ENCODE measurements around the gene ADA.
A peak's percentile ranks its signal among the peaks of the same experiment; 100 is the strongest.
"Not testable (repeated sequence)": the region's sequence is repeated elsewhere in the genome, so short reads cannot be mapped to it uniquely, and the experiment has no call there.

The ADA gene

DNA sequence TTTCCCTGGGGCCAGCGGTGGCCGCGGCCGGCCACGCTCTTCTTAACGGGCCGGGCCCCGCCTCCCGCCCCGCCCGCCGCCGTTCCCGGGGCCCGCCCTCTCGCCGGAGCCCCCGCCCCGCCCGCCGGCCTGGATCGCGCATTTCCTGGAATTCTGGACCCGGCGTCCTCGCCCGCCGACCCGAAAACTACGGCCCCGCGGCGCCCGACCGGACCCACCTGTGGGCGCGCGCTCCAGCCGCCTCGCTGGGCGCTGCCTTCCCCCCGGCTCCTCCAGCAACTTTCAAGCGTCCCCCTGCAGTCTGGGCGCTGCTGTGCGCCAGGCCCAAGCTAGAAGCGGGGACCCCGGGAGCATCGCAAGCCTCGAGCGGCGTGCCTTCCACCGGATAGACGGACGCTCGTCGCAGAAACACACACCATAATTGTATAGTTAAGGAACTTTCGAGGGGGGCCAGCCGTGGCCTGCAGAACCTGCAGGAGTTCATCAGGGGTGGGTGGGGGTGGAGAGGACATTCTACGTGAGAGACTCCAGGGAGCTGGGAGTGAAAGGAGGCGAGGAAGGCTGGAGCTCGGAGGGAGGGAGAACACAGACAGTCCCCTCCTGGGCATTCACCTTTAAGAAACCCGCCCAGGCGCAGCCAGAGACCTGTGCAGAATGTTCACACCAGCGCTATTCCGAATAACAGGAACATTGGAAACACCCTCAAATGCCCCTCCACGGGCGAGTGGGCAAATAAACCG, at the start of gene ADA:
TSS of gene ADA (minus strand) at position 16 of the 740 bp plus-strand sequence. CDS start 92 bp downstream, outside the sequence.
- DNase-seq: no peak

- DNase-seq: no peak
Measured at GRCh38 chr20:44700306-44700705, 48.8 kb upstream of the ADA start.

GRCh38 chr20:44698351-44698750, 46.9 kb upstream of the ADA start:
- DNase-seq: no peak

DNA sequence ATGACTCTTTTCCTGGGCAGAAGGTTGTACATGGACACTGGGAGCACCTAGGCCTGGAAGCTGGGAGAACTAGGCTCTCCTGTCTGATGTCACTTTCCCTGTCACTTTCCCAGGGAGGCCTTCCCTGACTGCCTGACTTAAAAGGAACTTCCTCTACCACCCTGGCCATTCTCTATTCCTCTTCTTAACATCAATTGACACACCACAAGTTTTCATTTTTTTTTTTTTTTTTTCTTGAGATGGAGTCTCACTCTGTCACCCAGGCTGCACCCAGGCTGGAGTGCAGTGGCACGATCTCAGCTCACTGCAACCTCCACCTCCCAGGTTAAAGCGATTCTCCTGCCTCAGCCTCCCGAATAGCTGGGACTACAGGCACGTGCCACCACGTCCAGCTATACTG, 45.5 kb upstream of the ADA start:
- not testable (repeated sequence) for DNase-seq

GRCh38 chr20:44696315-44696714, 44.8 kb upstream of the ADA start:
- no peak for DNase-seq

- no peak for DNase-seq
Measured at GRCh38 chr20:44695674-44696300, 44.3 kb upstream of the ADA start.

GRCh38 chr20:44695295-44695673, 43.8 kb upstream of the ADA start:
- no peak for DNase-seq

- no peak for DNase-seq
Measured at GRCh38 chr20:44694159-44694558, 42.7 kb upstream of the ADA start.

GRCh38 chr20:44693627-44694026, 42.1 kb upstream of the ADA start:
- DNase-seq: no peak

DNA sequence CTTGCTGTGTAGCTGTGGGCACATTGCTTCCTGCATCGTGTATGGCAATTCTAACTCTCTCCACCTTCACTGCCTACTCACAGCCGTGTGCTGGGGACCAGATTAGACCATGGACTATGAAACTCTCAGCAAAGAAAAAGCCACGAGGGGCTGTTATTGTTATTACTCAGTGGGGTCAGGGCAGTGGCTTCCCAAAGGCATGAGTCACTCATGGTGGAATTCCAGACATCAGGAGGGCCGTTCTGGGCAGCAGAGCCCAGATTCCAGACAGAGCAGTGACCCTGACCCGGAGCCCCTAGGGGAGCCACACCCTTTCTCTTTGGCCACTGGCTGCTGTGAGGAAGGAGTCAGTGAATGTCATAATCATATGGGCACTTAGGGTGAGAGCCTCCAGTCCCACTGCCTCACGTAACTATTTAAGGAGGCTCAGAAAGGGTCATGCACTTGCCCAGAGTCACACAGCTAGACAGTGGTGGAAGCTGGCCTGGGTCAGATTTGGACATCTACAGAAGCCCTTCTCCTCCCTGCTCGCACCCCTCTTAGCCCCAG, 41.5 kb upstream of the ADA start:
- DNase-seq: no peak

GRCh38 chr20:44691424-44692423, 40.2 kb upstream of the ADA start:
- DNase-seq: no peak

DNA sequence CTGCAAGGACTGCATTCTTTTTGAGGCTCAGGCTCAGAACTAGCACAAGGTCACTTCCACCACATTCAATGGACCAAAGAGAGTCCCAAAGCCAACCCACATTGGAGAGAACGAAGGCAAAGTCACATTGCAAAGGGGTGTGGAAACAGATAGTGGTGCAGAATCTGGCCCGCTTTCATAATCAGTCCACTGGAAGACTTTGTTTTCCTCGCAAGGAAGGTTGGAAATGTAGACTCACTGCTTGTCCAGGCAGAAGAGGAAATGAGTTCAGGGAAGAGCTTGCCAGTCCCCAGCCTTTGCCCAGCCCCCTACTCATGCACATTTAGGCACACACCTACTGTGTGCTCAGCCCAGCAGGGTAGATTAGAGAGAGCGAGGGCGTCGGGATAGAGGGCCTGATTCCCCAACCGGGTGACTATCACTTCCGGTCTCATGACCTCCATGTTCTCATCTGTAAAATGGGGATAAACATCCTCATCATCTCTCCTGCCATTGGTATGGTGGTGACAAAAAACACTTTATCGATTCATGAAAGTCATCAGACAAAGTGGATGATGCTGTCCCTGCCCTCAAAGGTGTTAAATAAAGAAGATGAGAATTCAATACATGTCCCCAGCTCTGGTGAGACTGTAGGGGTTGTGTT, 39.4 kb upstream of the ADA start:
- DNase-seq: no peak

DNA sequence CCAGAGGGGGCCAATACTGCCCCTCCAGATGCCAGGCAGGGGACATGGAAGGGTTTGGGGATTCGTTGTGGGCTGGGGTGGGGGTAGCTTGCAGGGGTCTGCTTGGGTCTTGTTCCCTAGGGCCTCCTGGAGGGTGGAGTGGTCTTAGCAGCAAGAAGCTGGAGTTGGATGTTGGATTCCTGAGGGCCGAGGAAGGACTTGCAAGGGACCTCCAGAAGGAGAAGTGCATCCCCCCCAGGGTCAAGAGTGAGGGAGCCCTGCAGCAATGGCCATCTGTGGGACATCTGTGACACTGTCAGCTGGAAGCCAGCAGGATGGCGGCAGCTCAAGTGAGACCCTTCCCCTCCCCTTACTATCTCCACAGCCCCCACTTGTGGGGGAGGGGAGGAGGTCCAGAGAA, 38.3 kb upstream of the ADA start:
- no peak for DNase-seq

DNA sequence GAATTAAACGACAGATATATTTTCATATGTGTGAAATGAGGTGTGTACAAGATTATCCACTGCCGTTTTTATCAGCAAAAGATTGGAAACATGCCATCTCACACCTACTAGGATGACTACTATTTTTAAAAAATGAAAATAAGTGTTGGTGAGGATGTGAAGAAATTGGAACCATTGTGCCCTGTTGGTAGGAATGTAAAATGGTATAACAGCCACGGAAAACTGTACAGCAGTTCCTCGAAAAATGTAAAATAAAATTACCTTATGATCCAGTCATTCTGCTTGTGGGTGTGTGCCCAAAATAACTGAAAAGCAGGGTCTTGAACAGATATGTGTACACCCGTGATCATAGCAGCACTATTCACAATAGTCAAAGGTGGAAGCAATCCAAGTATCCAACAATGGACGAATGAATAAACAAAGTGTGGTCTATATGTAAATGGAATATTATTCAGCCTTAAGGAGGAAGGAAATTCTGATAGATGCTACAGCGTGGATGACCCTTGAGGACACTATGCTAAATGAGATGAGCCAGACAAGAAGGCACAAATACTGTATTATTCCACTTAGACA, 36.6 kb upstream of the ADA start:
- DNase-seq: no peak

- DNase-seq: no peak
Measured at GRCh38 chr20:44686934-44687333, 35.4 kb upstream of the ADA start.

GRCh38 chr20:44684047-44684967, 32.8 kb upstream of the ADA start:
- no peak for DNase-seq

DNA sequence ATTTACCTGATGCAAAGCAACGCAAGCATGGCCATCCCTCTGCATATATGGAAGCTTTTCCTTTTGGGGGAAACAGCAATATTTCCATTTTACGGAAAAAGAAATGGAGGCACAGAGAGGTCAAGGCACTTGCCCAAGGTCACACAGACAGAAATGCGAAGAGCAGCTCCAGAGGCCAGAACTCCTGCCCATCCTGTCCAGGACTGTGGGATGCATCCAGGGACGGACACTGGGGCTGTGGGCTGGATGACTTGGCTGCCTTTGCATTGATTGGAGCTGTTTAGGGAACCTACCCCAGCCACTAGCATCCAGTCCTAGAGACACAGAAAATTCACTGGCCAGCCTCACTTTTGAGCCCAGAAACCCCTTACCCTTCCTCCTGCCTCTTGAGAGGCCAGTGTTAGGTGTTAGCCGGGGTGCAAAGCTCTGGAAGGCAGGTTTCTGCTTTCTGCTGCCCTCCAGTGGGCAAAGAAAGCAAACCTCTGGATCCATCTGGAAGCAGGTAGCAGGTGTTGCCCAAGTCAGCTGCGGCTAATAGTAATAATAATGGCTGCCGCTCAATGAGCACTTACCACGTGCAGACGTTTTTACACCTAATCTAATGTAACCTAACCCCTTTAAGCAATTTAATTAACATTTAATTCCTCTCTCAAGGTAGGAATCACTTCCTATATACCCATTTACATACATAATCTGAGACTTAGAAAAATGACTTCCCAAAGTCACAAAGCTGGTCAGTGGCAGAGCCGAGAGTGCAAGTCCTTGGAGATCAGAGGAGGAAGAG, 32.0 kb upstream of the ADA start:
- peak; percentile 57 for DNase-seq

DNA sequence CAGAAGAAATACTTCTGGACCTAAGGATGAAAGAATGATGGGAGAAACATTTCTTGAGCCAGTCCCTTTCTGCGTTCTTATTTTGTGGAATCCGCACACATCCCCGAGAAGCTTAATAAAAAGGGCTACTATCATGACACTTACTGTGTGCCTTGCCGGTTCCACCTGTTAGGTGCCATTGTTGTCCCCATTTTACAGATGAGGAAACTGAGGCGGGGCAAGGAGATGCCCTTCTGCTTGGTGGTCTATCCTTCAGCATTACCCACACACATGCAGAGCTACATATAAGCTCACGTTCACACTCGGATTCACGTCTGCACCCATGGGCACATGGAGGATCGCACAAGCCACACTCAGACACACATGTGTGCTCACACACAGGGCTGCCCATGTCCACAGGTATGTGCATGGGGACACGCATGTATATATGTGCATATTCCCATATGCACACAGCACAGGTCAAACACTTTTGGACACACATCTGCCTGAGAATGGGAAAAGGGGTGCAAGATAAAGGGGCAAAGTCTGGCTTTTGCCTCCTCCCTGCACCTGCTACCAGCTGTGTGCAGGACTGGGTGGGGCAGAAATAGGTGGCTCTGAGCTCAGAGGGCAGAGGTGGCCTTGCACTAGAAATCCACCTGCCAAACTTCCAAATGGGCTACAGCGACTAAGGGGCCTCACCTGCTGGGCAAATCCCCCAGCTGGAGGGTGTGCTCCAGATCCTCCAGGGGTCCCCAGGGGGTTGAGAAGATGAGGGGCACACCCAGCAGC, 30.5 kb upstream of the ADA start:
- DNase-seq: no peak

GRCh38 chr20:44678990-44679611, 27.6 kb upstream of the ADA start:
- no peak for DNase-seq
